ENCODE data around the gene TCF12. TPM values are rescaled to one million over a fixed set of nuclear protein-coding genes. Genes with fewer than 3 reads are reported as not detected.

The TCF12 gene
- total RNA-seq, 1 donor from 2014 or later, result 207 TPM

GRCh38 chr15:56920367-56920627 lies 1.9 kb downstream of the TCF12 start:
- peaks cover 53% of the 10 kb centered on the region for H3K4me1 Mint-ChIP-seq
- peak overlapping the region; percentile 95 for H3K4me3 Mint-ChIP-seq
- peak overlapping the region; percentile 92 for H3K27ac Mint-ChIP-seq (ENCODE audit: unreplicated experiment)
- no peak for DNase-seq (ENCODE audit: low read depth, low spot score)
- peaks cover 8% of the 10 kb centered on the region for H3K9me3 Mint-ChIP-seq
- TF ChIP-seq, protein P1, sequence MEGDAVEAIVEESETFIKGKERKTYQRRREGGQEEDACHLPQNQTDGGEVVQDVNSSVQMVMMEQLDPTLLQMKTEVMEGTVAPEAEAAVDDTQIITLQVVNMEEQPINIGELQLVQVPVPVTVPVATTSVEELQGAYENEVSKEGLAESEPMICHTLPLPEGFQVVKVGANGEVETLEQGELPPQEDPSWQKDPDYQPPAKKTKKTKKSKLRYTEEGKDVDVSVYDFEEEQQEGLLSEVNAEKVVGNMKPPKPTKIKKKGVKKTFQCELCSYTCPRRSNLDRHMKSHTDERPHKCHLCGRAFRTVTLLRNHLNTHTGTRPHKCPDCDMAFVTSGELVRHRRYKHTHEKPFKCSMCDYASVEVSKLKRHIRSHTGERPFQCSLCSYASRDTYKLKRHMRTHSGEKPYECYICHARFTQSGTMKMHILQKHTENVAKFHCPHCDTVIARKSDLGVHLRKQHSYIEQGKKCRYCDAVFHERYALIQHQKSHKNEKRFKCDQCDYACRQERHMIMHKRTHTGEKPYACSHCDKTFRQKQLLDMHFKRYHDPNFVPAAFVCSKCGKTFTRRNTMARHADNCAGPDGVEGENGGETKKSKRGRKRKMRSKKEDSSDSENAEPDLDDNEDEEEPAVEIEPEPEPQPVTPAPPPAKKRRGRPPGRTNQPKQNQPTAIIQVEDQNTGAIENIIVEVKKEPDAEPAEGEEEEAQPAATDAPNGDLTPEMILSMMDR (conservative IDR thresholded peaks at IDR 0.05), result no peak
- H3K27me3 Mint-ChIP-seq (ENCODE audit: low read depth), result no peaks in the 10 kb centered on the region
- peaks cover 31% of the 10 kb centered on the region for H3K36me3 Mint-ChIP-seq (ENCODE audit: low read depth)

DNA sequence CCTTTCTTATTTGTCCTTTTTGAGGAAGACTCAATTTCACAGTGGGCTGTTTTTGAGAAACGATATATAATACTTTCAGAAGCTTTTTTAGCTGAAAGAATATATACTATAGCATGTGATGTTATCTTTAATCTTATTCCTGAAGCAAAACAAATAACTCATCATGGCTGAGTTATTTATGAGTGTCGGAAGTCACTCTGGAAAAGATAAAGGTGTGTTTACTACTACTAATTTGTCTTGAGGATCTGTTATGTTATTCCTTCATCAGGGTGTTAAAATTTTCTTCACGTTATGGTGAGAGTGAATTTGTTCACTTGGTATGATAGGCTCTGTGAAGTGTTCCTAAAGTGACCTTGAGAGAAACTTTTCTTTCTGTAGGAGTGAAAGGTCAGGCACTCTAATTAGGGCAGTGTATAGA lies 4.7 kb downstream of the TCF12 start:
- no peaks in the 10 kb centered on the region for H3K9me3 Mint-ChIP-seq
- peaks cover 62% of the 10 kb centered on the region for H3K4me1 Mint-ChIP-seq
- H3K4me3 Mint-ChIP-seq, result peak overlapping the region; percentile 61
- DNase-seq (ENCODE audit: low read depth, low spot score), result no peak
- H3K27me3 Mint-ChIP-seq (ENCODE audit: low read depth), result no peaks in the 10 kb centered on the region
- TF ChIP-seq, protein P1 (conservative IDR thresholded peaks at IDR 0.05), result no peak
- no peak overlapping the region for H3K27ac Mint-ChIP-seq (ENCODE audit: unreplicated experiment)
- peaks cover 13% of the 10 kb centered on the region for H3K36me3 Mint-ChIP-seq (ENCODE audit: low read depth)

DNA sequence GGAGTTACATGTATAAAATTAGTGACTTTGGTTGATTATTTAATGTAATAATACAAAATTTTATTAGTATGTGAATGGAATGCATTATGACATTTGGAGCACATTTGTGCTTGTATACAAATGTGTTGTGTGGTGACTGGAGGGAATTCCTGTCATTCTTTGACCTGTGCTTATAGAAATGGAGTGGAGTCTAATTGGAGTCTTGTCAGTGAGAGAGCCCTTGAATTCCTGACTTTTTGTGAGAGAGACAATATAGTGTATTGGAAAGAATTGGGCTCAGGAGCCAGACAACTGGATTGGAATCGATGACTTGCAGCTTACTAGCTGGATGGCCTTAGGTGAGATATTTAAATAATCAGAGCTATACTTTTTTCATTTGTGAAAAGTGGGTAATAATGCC lies 9.4 kb downstream of the TCF12 start:
- Mint-ChIP-seq H3K27me3 (ENCODE audit: low read depth) (no peaks in the 10 kb centered on the region), H3K36me3 (ENCODE audit: low read depth) (peaks cover 14% of the 10 kb centered on the region), H3K9me3 (no peaks in the 10 kb centered on the region), H3K4me3 (no peak overlapping the region), H3K4me1 (peaks cover 46% of the 10 kb centered on the region), H3K27ac (ENCODE audit: unreplicated experiment) (no peak overlapping the region)
- no peak for DNase-seq (ENCODE audit: low read depth, low spot score)
- TF ChIP-seq, protein P1 (conservative IDR thresholded peaks at IDR 0.05), result no peak

DNA sequence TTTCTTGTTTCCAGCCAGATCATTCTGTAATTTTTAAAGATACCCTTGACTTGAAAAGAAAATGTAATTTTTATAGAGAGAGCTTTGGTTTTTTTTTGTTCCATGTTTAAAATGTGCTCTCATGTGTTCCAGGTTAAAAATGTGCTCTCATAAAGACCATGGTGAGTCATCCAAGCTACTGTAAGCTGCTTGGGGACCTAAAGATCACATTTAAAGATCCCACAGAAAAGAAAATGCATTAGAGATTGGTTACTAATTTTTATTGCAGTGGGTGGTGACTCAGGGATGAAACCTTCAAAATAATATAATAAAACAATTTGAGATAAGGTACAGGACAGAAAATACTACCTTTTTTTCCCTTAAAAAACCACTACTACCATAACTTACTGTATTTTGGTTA lies 11.0 kb downstream of the TCF12 start:
- Mint-ChIP-seq H3K27me3 (ENCODE audit: low read depth) (no peaks in the 10 kb centered on the region), H3K9me3 (peaks cover under 1% of the 10 kb centered on the region), H3K36me3 (ENCODE audit: low read depth) (peaks cover 20% of the 10 kb centered on the region), H3K4me1 (peaks cover 37% of the 10 kb centered on the region), H3K4me3 (no peak overlapping the region), H3K27ac (ENCODE audit: unreplicated experiment) (no peak overlapping the region)
- TF ChIP-seq, protein P1 (conservative IDR thresholded peaks at IDR 0.05), result no peak
- DNase-seq (ENCODE audit: low read depth, low spot score), result no peak

- TF ChIP-seq, protein P1 (conservative IDR thresholded peaks at IDR 0.05), result no peak
- Mint-ChIP-seq H3K27me3 (ENCODE audit: low read depth) (no peaks in the 10 kb centered on the region), H3K4me3 (no peak overlapping the region), H3K9me3 (peaks cover 2% of the 10 kb centered on the region), H3K4me1 (peaks cover 34% of the 10 kb centered on the region), H3K36me3 (ENCODE audit: low read depth) (peaks cover 23% of the 10 kb centered on the region), H3K27ac (ENCODE audit: unreplicated experiment) (no peak overlapping the region)
- DNase-seq (ENCODE audit: low read depth, low spot score), result no peak
Measured at GRCh38 chr15:56929933-56930332, 11.5 kb downstream of the TCF12 start.
